HEK293 (cell line): ENCODE measurements around the gene MID1IP1.

Experiments
- CTCF ChIP-seq: fragments of 450-650 bp; formaldehyde crosslinking; IDR thresholded peaks from 2 replicates; pipeline ENCODE4 v1.5.1; 2016; ENCODE audit warnings: missing biosample characterization, missing genetic modification characterization
- REST ChIP-seq: fragments of 450-650 bp; formaldehyde crosslinking; IDR thresholded peaks from 2 replicates; pipeline ENCODE4 v1.5.1; 2016; ENCODE audit warnings: missing biosample characterization, missing genetic modification characterization

- TF ChIP-seq REST (no peak), CTCF (tag by site-specific recombination) (no peak)
Measured at GRCh38 chrX:38803588-38804431, 2.6 kb downstream of the MID1IP1 start.
